H1 (cell line): ENCODE data around the gene UNC119. TPM values are rescaled to one million over a fixed set of nuclear protein-coding genes. Genes with fewer than 3 reads are reported as not detected.

ENCODE experiments used
- CTCF ChIA-PET: fragments of 300-600 bp; sonication (Branson Sonifier 250); formaldehyde crosslinking; loops from one replicate; lab custom pipeline; 2021; ENCODE audit not compliant: partially characterized antibody; lab: Charles Lee
- POLR2A ChIA-PET: fragments of 300-600 bp; sonication (Branson Sonifier 250); formaldehyde crosslinking; loops from one replicate; lab custom pipeline; 2021; ENCODE audit warnings: inconsistent platforms; ENCODE audit not compliant: partially characterized antibody; lab: Charles Lee
- DNase-seq, 2 experiments: peaks; one replicate each; pipeline versions ENCODE4 v3.0.0 to v3.0.0-alpha.2; 2010 to 2022; ENCODE audit warnings: low spot score in 2 of 2, low read depth in 1 of 2, mixed read lengths in 1 of 2
- FAIRE-seq: peaks from 2 replicates; lab custom pipeline; 2011; peaks lifted over from hg19 to GRCh38; lab: Jason Lieb, UNC
- H2AFZ ChIP-seq: 2 replicates; pipeline ENCODE4 v1.8.1; 2012; ENCODE audit warnings: low read length, inconsistent platforms
- H2AK5ac ChIP-seq: 2 replicates; pipeline ENCODE4 v1.6.1; 2013; ENCODE audit warnings: low read depth, low read length
- H2BK120ac ChIP-seq: replicated peaks from 2 replicates; pipeline ENCODE3; 2013; ENCODE audit warnings: low read depth, low read length, inconsistent platforms
- H2BK12ac ChIP-seq: 2 replicates; pipeline ENCODE4 v1.6.1; 2013; ENCODE audit warnings: low read depth, low read length
- H2BK15ac ChIP-seq: 2 replicates; pipeline ENCODE4 v1.6.1; 2013; ENCODE audit warnings: low read length
- H2BK20ac ChIP-seq: 2 replicates; pipeline ENCODE4 v1.6.1; 2013; ENCODE audit warnings: low read length
- H2BK5ac ChIP-seq: 2 replicates; pipeline ENCODE4 v1.6.1; 2013; ENCODE audit warnings: low read depth, low read length
- H3K14ac ChIP-seq: 2 replicates; pipeline ENCODE4 v1.6.1; 2013; ENCODE audit warnings: inconsistent platforms; ENCODE audit not compliant: insufficient read length
- H3K18ac ChIP-seq: 2 replicates; pipeline ENCODE4 v1.6.1; 2013; ENCODE audit warnings: low read length; ENCODE audit errors: extremely low read depth
- H3K23ac ChIP-seq: 2 replicates; pipeline ENCODE4 v1.6.1; 2013; ENCODE audit warnings: inconsistent platforms; ENCODE audit not compliant: insufficient read length
- H3K23me2 ChIP-seq: 2 replicates; pipeline ENCODE4 v1.6.1; 2013; ENCODE audit warnings: low read depth, low read length
- H3K27ac ChIP-seq: 2 replicates; pipeline ENCODE4 v1.6.1; 2011; ENCODE audit warnings: low read depth, low read length, inconsistent platforms
- H3K27me3 ChIP-seq, 4 experiments: replicated peaks in 1 of 4; 1 replicate in 1 of 4; 2 replicates in 3 of 4; pipeline versions ENCODE4 v1.6.1 to v1.8.1; 2011 to 2013; ENCODE audit warnings: low read length in 3 of 4, mild to moderate bottlenecking in 3 of 4, inconsistent platforms in 2 of 4, mixed read lengths in 2 of 4, moderate library complexity in 1 of 4; ENCODE audit not compliant: control insufficient read depth in 3 of 4, insufficient read depth in 3 of 4; ENCODE audit errors: extremely low read depth in 1 of 4
- H3K36me3 ChIP-seq, 4 experiments: 2 replicates each; pipeline versions ENCODE4 v1.6.1 to v1.8.1; 2011 to 2013; ENCODE audit warnings: mild to moderate bottlenecking in 4 of 4, low read length in 3 of 4, moderate library complexity in 2 of 4, control low read depth in 1 of 4, inconsistent platforms in 1 of 4; ENCODE audit not compliant: insufficient read depth in 4 of 4, control insufficient read depth in 2 of 4
- H3K4ac ChIP-seq: replicated peaks from 2 replicates; pipeline ENCODE3; 2013; ENCODE audit warnings: low read length, low read depth, mixed read lengths, inconsistent platforms; ENCODE audit not compliant: insufficient read length
- H3K4me1 ChIP-seq, 4 experiments: replicated peaks in 1 of 4; 1 replicate in 1 of 4; 2 replicates in 3 of 4; pipeline versions ENCODE4 v1.6.1 to v1.8.1; 2011 to 2013; ENCODE audit warnings: low read length in 3 of 4, inconsistent platforms in 2 of 4, mixed read lengths in 1 of 4; ENCODE audit not compliant: insufficient read depth in 4 of 4, control insufficient read depth in 3 of 4
- H3K4me2 ChIP-seq, 2 experiments: 2 replicates each; pipeline versions ENCODE4 v1.6.1 to v1.8.1; 2011 to 2013; ENCODE audit warnings: low read depth in 2 of 2, low read length in 2 of 2, control low read depth in 1 of 2, inconsistent platforms in 1 of 2, mild to moderate bottlenecking in 1 of 2; ENCODE audit not compliant: insufficient read depth in 1 of 2
- H3K4me3 ChIP-seq, 4 experiments: fragments of 200-600, 300-600 bp in 1 of 4; sonication (generic), shearing (Covaris generic), sonication (Bioruptor Twin) in 1 of 4; 2 replicates each; pipeline versions ENCODE4 v1.5.1 to v1.8.1; 2011 to 2016; ENCODE audit warnings: low read length in 4 of 4, low read depth in 3 of 4, control low read depth in 2 of 4, inconsistent platforms in 2 of 4, mild to moderate bottlenecking in 2 of 4, mixed read lengths in 1 of 4, moderate library complexity in 1 of 4; ENCODE audit not compliant: insufficient read depth in 2 of 4; ENCODE audit errors: extremely low read depth in 1 of 4
- H3K56ac ChIP-seq: replicated peaks from 2 replicates; pipeline ENCODE3; 2013; ENCODE audit warnings: low read depth, mild to moderate bottlenecking, mixed read lengths, low read length, inconsistent platforms; ENCODE audit not compliant: insufficient read length
- H3K79me1 ChIP-seq: 2 replicates; pipeline ENCODE4 v1.6.1; 2013; ENCODE audit warnings: low read depth, low read length, control low read depth
- H3K79me2 ChIP-seq, 2 experiments: 2 replicates each; pipeline versions ENCODE4 v1.6.1 to v1.8.1; 2012 to 2013; ENCODE audit warnings: low read length in 2 of 2, mild to moderate bottlenecking in 2 of 2, inconsistent platforms in 1 of 2; ENCODE audit not compliant: insufficient read depth in 2 of 2, control insufficient read depth in 1 of 2
- H3K9ac ChIP-seq, 4 experiments: replicated peaks in 1 of 4; 1 replicate in 1 of 4; 2 replicates in 3 of 4; pipeline versions ENCODE4 v1.6.1 to v1.8.1; 2011 to 2013; ENCODE audit warnings: low read depth in 3 of 4, low read length in 3 of 4, control low read depth in 2 of 4, mild to moderate bottlenecking in 2 of 4, moderate library complexity in 2 of 4, inconsistent platforms in 1 of 4; ENCODE audit errors: extremely low read depth in 1 of 4
- H3K9me3 ChIP-seq, 2 experiments: 2 replicates each; pipeline versions ENCODE4 v1.6.1 to v1.8.1; 2012 to 2013; ENCODE audit warnings: mild to moderate bottlenecking in 2 of 2, moderate library complexity in 2 of 2, control low read depth in 1 of 2, inconsistent platforms in 1 of 2, low read depth in 1 of 2, low read length in 1 of 2, mixed read lengths in 1 of 2; ENCODE audit not compliant: insufficient read depth in 2 of 2
- H4K20me1 ChIP-seq, 2 experiments: replicated peaks in 1 of 2; 2 replicates each; pipeline versions ENCODE3 to v1.8.1; 2011 to 2013; ENCODE audit warnings: inconsistent platforms in 2 of 2, low read length in 2 of 2, mild to moderate bottlenecking in 1 of 2; ENCODE audit not compliant: insufficient read depth in 2 of 2, control insufficient read depth in 1 of 2
- H4K5ac ChIP-seq: 2 replicates; pipeline ENCODE4 v1.6.1; 2013; ENCODE audit warnings: low read length, low read depth, mixed read lengths, inconsistent platforms; ENCODE audit not compliant: insufficient read length
- H4K8ac ChIP-seq: 2 replicates; pipeline ENCODE4 v1.8.0; 2013; ENCODE audit warnings: mild to moderate bottlenecking, moderate library complexity, low read length, inconsistent platforms; ENCODE audit not compliant: insufficient read depth; ENCODE audit errors: extremely low read depth
- H4K91ac ChIP-seq: replicated peaks from 2 replicates; pipeline ENCODE3; 2013; ENCODE audit warnings: low read length, mixed read lengths, inconsistent platforms; ENCODE audit not compliant: insufficient read length
- ASH2L ChIP-seq: fragments of 200-600, 300-600 bp; sonication (generic); IDR thresholded peaks from one replicate; pipeline ENCODE4 v1.7.1; 2017; ENCODE audit warnings: low read length
- SIX5 ChIP-seq: IDR thresholded peaks from 2 replicates; pipeline ENCODE4 v1.6.1; 2011; ENCODE audit warnings: mild to moderate bottlenecking, low read depth, low read length
- SP1 ChIP-seq: IDR thresholded peaks from 2 replicates; pipeline ENCODE4 v1.6.1; 2011; ENCODE audit warnings: low read depth, low read length
- WGBS, 2 experiments: shearing (Covaris generic) in 1 of 2; methylation state at CpG; one replicate each; pipeline versions ENCODE4 v1.1.6 to v1.1.7; 2013 to 2015; ENCODE audit warnings: low lambda C conversion rate in 2 of 2, mixed read lengths in 2 of 2, inconsistent platforms in 1 of 2, low coverage in 1 of 2, missing lambda C conversion rate in 1 of 2; ENCODE audit not compliant: insufficient replicate concordance in 2 of 2, insufficient coverage in 1 of 2, insufficient read length in 1 of 2; ENCODE audit errors: extremely low coverage in 1 of 2, missing lambda C conversion rate in 1 of 2; 5-methylcytosine and 5-hydroxymethylcytosine counted together
- polyA plus RNA-seq, 7 experiments: library from polyadenylated mRNA; depleted of rRNA in 3 of 7; stranded (reverse) in 5 of 7; unstranded in 2 of 7; fragments of >200 nt in 5 of 7; fragments of 200-250 nt in 2 of 7; gene quantifications; 1 replicate in 5 of 7; 2 replicates in 1 of 7; 4 replicates in 1 of 7; pipeline versions ENCODE4 v1.2.1 to v1.2.3, GENCODE V29; 2011 to 2013; ENCODE audit warnings: missing spikeins in 2 of 7, mixed read lengths in 2 of 7
- total RNA-seq: library from RNA; stranded (reverse); fragmentation: NEBNext Ultra II Directional; extraction: Animal tissue kit (Norgen Biotek cat#: 25700); gene quantifications from 2 replicates; pipeline ENCODE4 v1.2.1, GENCODE V29; 2021

Gene UNC119
- total and polyA plus RNA-seq, 2 of the 8 experiments (the other 6 are each of a cell fraction or from before 2014, with no cell fraction given) = 43.5 to 94.4 TPM

GRCh38 chr17:28505986-28506665, 46.3 kb downstream of the UNC119 start, which contains the start of gene FOXN1:
Gene FOXN1 (plus strand): TSS chr17:28506348. CDS start chr17:28523970, 17,622 bp downstream.
- peak within 1 kb of the TSS; percentile 50; the same call in 1 of the 2 replicates for H2BK12ac ChIP-seq
- no peaks in the 10 kb centered on the region for H3K9me3 ChIP-seq
- H2BK15ac ChIP-seq = 0 out of 2 replicates have a peak within 1 kb of the TSS, but pooled peaks have one; percentile 46
- TF ChIP-seq SIX5 (no peak), SP1 (no peak), ASH2L (no peak)
- H2BK120ac ChIP-seq = no peak within 1 kb of the TSS
- no peak within 1 kb of the TSS; a peak in 1 of 4 replicates for H3K4me2 ChIP-seq
- H3K27ac ChIP-seq = no peak within 1 kb of the TSS
- no peak within 1 kb of the TSS for H3K14ac ChIP-seq
- no peak within 1 kb of the TSS for H4K5ac ChIP-seq
- H2BK5ac ChIP-seq = no peak within 1 kb of the TSS
- no peak within 1 kb of the TSS; the same call in 1 of the 2 replicates for H2AK5ac ChIP-seq
- no peak within 1 kb of the TSS for H3K9ac ChIP-seq
- no peaks in the 10 kb centered on the region for H4K20me1 ChIP-seq
- H3K4ac ChIP-seq = no peak within 1 kb of the TSS
- no peak within 1 kb of the TSS for H2BK20ac ChIP-seq
- H4K8ac ChIP-seq = peak within 1 kb of the TSS; percentile 12; the same call in 1 of the 2 replicates
- no peak within 1 kb of the TSS for H3K4me3 ChIP-seq
- peaks cover 0 to 20% (median 10%) of the 10 kb centered on the region in 4 experiments; a peak in 6 of 7 replicates for H3K4me1 ChIP-seq
- H4K91ac ChIP-seq = peak within 1 kb of the TSS; percentile 63
- H3K56ac ChIP-seq = no peak within 1 kb of the TSS
- H3K79me2 ChIP-seq = no peaks in the 10 kb centered on the region
- WGBS, 2 experiments = 87% methylated on average over 18 of the region's 28 CpGs; no CpG with 5 or more reads in 1 of the 2 experiments
- DNase-seq (no peak), FAIRE-seq (no peak)
- H3K23ac ChIP-seq = no peak within 1 kb of the TSS
- H2AFZ ChIP-seq = no peak within 1 kb of the TSS
- CTCF ChIA-PET = interaction anchor here (1.0 to 21.4 kb wide), 3 partner anchors 8 to 37 kb away, joined by 3 to 547 read pairs (median 8); no protein-coding TSS in a partner anchor
- POLR2A ChIA-PET = interaction anchor here (0.6 to 1.5 kb wide), 3 partner anchors 41 to 267 kb away, joined by 3 to 4 read pairs (median 4); partner anchors contain the start of gene POLDIP2
- no peaks in the 10 kb centered on the region for H3K36me3 ChIP-seq
- H3K23me2 ChIP-seq = peaks cover 2% of the 10 kb centered on the region; the same call in 1 of the 2 replicates
- peaks cover 0 to 8% (median 4%) of the 10 kb centered on the region in 4 experiments; a peak in 4 of 7 replicates for H3K27me3 ChIP-seq
- no peak within 1 kb of the TSS for H3K18ac ChIP-seq
- H3K79me1 ChIP-seq = no peaks in the 10 kb centered on the region
